ENCODE measurements around the gene FETUB. TPM values are rescaled to one million over a fixed set of nuclear protein-coding genes. Genes with fewer than 3 reads are reported as not detected.
"Not testable (repeated sequence)": the region's sequence is repeated elsewhere in the genome, so short reads cannot be mapped to it uniquely, and the experiment has no call there.

The FETUB gene
- total and polyA plus RNA-seq, 2 donors, result 0.09 to 1.8 TPM

GRCh38 chr3:186679151-186679550 lies 39.0 kb downstream of the FETUB start:
- DNase-seq (ENCODE audit: low read depth in 6 of 9, low spot score in 9 of 9), result no peak
- Histone ChIP-seq H3K4me1 (ENCODE audit: control insufficient read depth in 2 of 2, insufficient read depth in 2 of 2, low read length in 2 of 2) (no peaks in the 10 kb centered on the region), H3K27me3 (ENCODE audit: control insufficient read depth in 2 of 2, insufficient read depth in 1 of 2, low read length in 1 of 2) (peaks cover 0 to 6% of the 10 kb centered on the region in 2 donors)

GRCh38 chr3:186680869-186681268 lies 40.7 kb downstream of the FETUB start:
- H3K27ac ChIP-seq (ENCODE audit: low read depth in 1 of 2, low read length in 1 of 2), result no peak overlapping the region

More at GRCh38 chr3:186679151-186679550, 39.0 kb downstream of the FETUB start:
- no peaks in the 10 kb centered on the region for H3K9me3 ChIP-seq (ENCODE audit: control insufficient read depth in 2 of 2, insufficient read depth in 1 of 2, low read length in 1 of 2)
- H3K4me3 ChIP-seq (ENCODE audit: low read length in 2 of 2), result no peak overlapping the region
- 88% methylated on average over 1 of the region's 1 CpG for WGBS
- H3K27ac ChIP-seq (ENCODE audit: low read depth in 1 of 2, low read length in 1 of 2), result no peak overlapping the region
- H3K36me3 ChIP-seq (ENCODE audit: control insufficient read depth in 2 of 2, insufficient read depth in 2 of 2, low read length in 1 of 2), result no peaks in the 10 kb centered on the region

GRCh38 chr3:186682812-186683211 lies 42.6 kb downstream of the FETUB start:
- DNase-seq (ENCODE audit: low read depth in 6 of 9, low spot score in 9 of 9), result no peak
- 74% methylated on average over 3 of the region's 3 CpGs for WGBS
- H3K27me3 ChIP-seq (ENCODE audit: control insufficient read depth in 2 of 2, insufficient read depth in 1 of 2, low read length in 1 of 2), result no peaks in the 10 kb centered on the region
- H3K9me3 ChIP-seq (ENCODE audit: control insufficient read depth in 2 of 2, insufficient read depth in 1 of 2, low read length in 1 of 2), result peaks cover 0 to 4% of the 10 kb centered on the region in 2 donors
- no peaks in the 10 kb centered on the region for H3K36me3 ChIP-seq (ENCODE audit: control insufficient read depth in 2 of 2, insufficient read depth in 2 of 2, low read length in 1 of 2)
- H3K27ac ChIP-seq (ENCODE audit: low read depth in 1 of 2, low read length in 1 of 2), result no peak overlapping the region
- H3K4me3 ChIP-seq (ENCODE audit: low read length in 2 of 2), result no peak overlapping the region
- no peaks in the 10 kb centered on the region for H3K4me1 ChIP-seq (ENCODE audit: control insufficient read depth in 2 of 2, insufficient read depth in 2 of 2, low read length in 2 of 2)

More at GRCh38 chr3:186680869-186681268, 40.7 kb downstream of the FETUB start:
- DNase-seq (ENCODE audit: low read depth in 6 of 9, low spot score in 9 of 9), result no peak
- Histone ChIP-seq H3K27me3 (ENCODE audit: control insufficient read depth in 2 of 2, insufficient read depth in 1 of 2, low read length in 1 of 2) (peaks cover 0 to 2% of the 10 kb centered on the region in 2 donors), H3K4me3 (ENCODE audit: low read length in 2 of 2) (no peak overlapping the region), H3K9me3 (ENCODE audit: control insufficient read depth in 2 of 2, insufficient read depth in 1 of 2, low read length in 1 of 2) (peaks cover 0 to 4% of the 10 kb centered on the region in 2 donors), H3K4me1 (ENCODE audit: control insufficient read depth in 2 of 2, insufficient read depth in 2 of 2, low read length in 2 of 2) (no peaks in the 10 kb centered on the region), H3K36me3 (ENCODE audit: control insufficient read depth in 2 of 2, insufficient read depth in 2 of 2, low read length in 1 of 2) (no peaks in the 10 kb centered on the region)
- WGBS, result 98% methylated on average over 1 of the region's 1 CpG

GRCh38 chr3:186683979-186684378 lies 43.8 kb downstream of the FETUB start:
- whole genome bisulfite sequencing, result 67% methylated on average over 3 of the region's 3 CpGs
- no peak for DNase-seq (ENCODE audit: low read depth in 6 of 9, low spot score in 9 of 9)
- Histone ChIP-seq H3K4me3 (ENCODE audit: low read length in 2 of 2) (no peak overlapping the region), H3K36me3 (ENCODE audit: control insufficient read depth in 2 of 2, insufficient read depth in 2 of 2, low read length in 1 of 2) (no peaks in the 10 kb centered on the region), H3K27ac (ENCODE audit: low read depth in 1 of 2, low read length in 1 of 2) (no peak overlapping the region), H3K9me3 (ENCODE audit: control insufficient read depth in 2 of 2, insufficient read depth in 1 of 2, low read length in 1 of 2) (peaks cover 0 to 4% of the 10 kb centered on the region in 2 donors), H3K27me3 (ENCODE audit: control insufficient read depth in 2 of 2, insufficient read depth in 1 of 2, low read length in 1 of 2) (no peaks in the 10 kb centered on the region), H3K4me1 (ENCODE audit: control insufficient read depth in 2 of 2, insufficient read depth in 2 of 2, low read length in 2 of 2) (no peaks in the 10 kb centered on the region)

GRCh38 chr3:186686475-186686874 lies 46.3 kb downstream of the FETUB start:
- 92% methylated on average over 2 of the region's 2 CpGs for WGBS
- not testable (repeated sequence) for H3K9me3 ChIP-seq (ENCODE audit: control insufficient read depth in 2 of 2, insufficient read depth in 1 of 2, low read length in 1 of 2)

GRCh38 chr3:186687120-186687651 lies 47.0 kb downstream of the FETUB start:
- WGBS, result 88% methylated on average over 12 of the region's 12 CpGs
- H3K27ac ChIP-seq (ENCODE audit: low read depth in 1 of 2, low read length in 1 of 2), result no peak overlapping the region
- no peak for DNase-seq (ENCODE audit: low read depth in 6 of 9, low spot score in 9 of 9)

More at GRCh38 chr3:186686475-186686874, 46.3 kb downstream of the FETUB start:
- DNase-seq (ENCODE audit: low read depth in 6 of 9, low spot score in 9 of 9); H3K4me1 ChIP-seq (ENCODE audit: control insufficient read depth in 2 of 2, insufficient read depth in 2 of 2, low read length in 2 of 2); H3K27me3 ChIP-seq (ENCODE audit: control insufficient read depth in 2 of 2, insufficient read depth in 1 of 2, low read length in 1 of 2); H3K4me3 ChIP-seq (ENCODE audit: low read length in 2 of 2); H3K27ac ChIP-seq (ENCODE audit: low read depth in 1 of 2, low read length in 1 of 2); H3K36me3 ChIP-seq (ENCODE audit: control insufficient read depth in 2 of 2, insufficient read depth in 2 of 2, low read length in 1 of 2): not testable (repeated sequence)

GRCh38 chr3:186690304-186690703 lies 50.1 kb downstream of the FETUB start:
- H3K27ac ChIP-seq (ENCODE audit: low read depth in 1 of 2, low read length in 1 of 2); H3K9me3 ChIP-seq (ENCODE audit: control insufficient read depth in 2 of 2, insufficient read depth in 1 of 2, low read length in 1 of 2); DNase-seq (ENCODE audit: low read depth in 6 of 9, low spot score in 9 of 9); H3K36me3 ChIP-seq (ENCODE audit: control insufficient read depth in 2 of 2, insufficient read depth in 2 of 2, low read length in 1 of 2); H3K4me1 ChIP-seq (ENCODE audit: control insufficient read depth in 2 of 2, insufficient read depth in 2 of 2, low read length in 2 of 2); H3K4me3 ChIP-seq (ENCODE audit: low read length in 2 of 2): not testable (repeated sequence)
- peaks cover 0 to 10% of the 10 kb centered on the region in 2 donors for H3K27me3 ChIP-seq (ENCODE audit: control insufficient read depth in 2 of 2, insufficient read depth in 1 of 2, low read length in 1 of 2)
- WGBS, result 87% methylated on average over 1 of the region's 1 CpG

More at GRCh38 chr3:186687120-186687651, 47.0 kb downstream of the FETUB start:
- Histone ChIP-seq H3K4me1 (ENCODE audit: control insufficient read depth in 2 of 2, insufficient read depth in 2 of 2, low read length in 2 of 2) (no peaks in the 10 kb centered on the region), H3K4me3 (ENCODE audit: low read length in 2 of 2) (no peak overlapping the region), H3K9me3 (ENCODE audit: control insufficient read depth in 2 of 2, insufficient read depth in 1 of 2, low read length in 1 of 2) (peaks cover 1 to 4% of the 10 kb centered on the region in 2 donors), H3K27me3 (ENCODE audit: control insufficient read depth in 2 of 2, insufficient read depth in 1 of 2, low read length in 1 of 2) (peaks cover 0 to 5% of the 10 kb centered on the region in 2 donors), H3K36me3 (ENCODE audit: control insufficient read depth in 2 of 2, insufficient read depth in 2 of 2, low read length in 1 of 2) (no peaks in the 10 kb centered on the region)

GRCh38 chr3:186691676-186692075 lies 51.5 kb downstream of the FETUB start:
- Histone ChIP-seq H3K36me3 (ENCODE audit: control insufficient read depth in 2 of 2, insufficient read depth in 2 of 2, low read length in 1 of 2) (no peaks in the 10 kb centered on the region), H3K27ac (ENCODE audit: low read depth in 1 of 2, low read length in 1 of 2) (no peak overlapping the region), H3K9me3 (ENCODE audit: control insufficient read depth in 2 of 2, insufficient read depth in 1 of 2, low read length in 1 of 2) (peaks cover 0 to 1% of the 10 kb centered on the region in 2 donors), H3K4me1 (ENCODE audit: control insufficient read depth in 2 of 2, insufficient read depth in 2 of 2, low read length in 2 of 2) (no peaks in the 10 kb centered on the region), H3K4me3 (ENCODE audit: low read length in 2 of 2) (no peak overlapping the region), H3K27me3 (ENCODE audit: control insufficient read depth in 2 of 2, insufficient read depth in 1 of 2, low read length in 1 of 2) (peaks cover 0 to 10% of the 10 kb centered on the region in 2 donors)
- no peak for DNase-seq (ENCODE audit: low read depth in 6 of 9, low spot score in 9 of 9)
- WGBS, result 95% methylated on average over 7 of the region's 7 CpGs

GRCh38 chr3:186693843-186694242 lies 53.6 kb downstream of the FETUB start:
- Histone ChIP-seq H3K27me3 (ENCODE audit: control insufficient read depth in 2 of 2, insufficient read depth in 1 of 2, low read length in 1 of 2) (peaks cover 0 to 10% of the 10 kb centered on the region in 2 donors), H3K4me1 (ENCODE audit: control insufficient read depth in 2 of 2, insufficient read depth in 2 of 2, low read length in 2 of 2) (no peaks in the 10 kb centered on the region), H3K4me3 (ENCODE audit: low read length in 2 of 2) (no peak overlapping the region), H3K36me3 (ENCODE audit: control insufficient read depth in 2 of 2, insufficient read depth in 2 of 2, low read length in 1 of 2) (no peaks in the 10 kb centered on the region), H3K9me3 (ENCODE audit: control insufficient read depth in 2 of 2, insufficient read depth in 1 of 2, low read length in 1 of 2) (peaks cover 0 to 1% of the 10 kb centered on the region in 2 donors), H3K27ac (ENCODE audit: low read depth in 1 of 2, low read length in 1 of 2) (no peak overlapping the region)
- no peak for DNase-seq (ENCODE audit: low read depth in 6 of 9, low spot score in 9 of 9)
- 97% methylated on average over 3 of the region's 3 CpGs for WGBS
